CD4-positive, alpha-beta T cell treated with Interleukin-6 for 4 hours (primary cell): ENCODE data around the gene ATP6AP1.
"Not testable (repeated sequence)": the region's sequence is repeated elsewhere in the genome, so short reads cannot be mapped to it uniquely, and the experiment has no call there.

Experiments
- DNase-seq: peaks from one replicate; pipeline ENCODE4 v3.0.0-alpha.2; 2020; ENCODE audit warnings: mixed read lengths

Gene ATP6AP1

GRCh38 chrX:154428176-154429171, at the start of gene ATP6AP1:
ATP6AP1 (plus strand) TSS chrX:154428677; CDS start chrX:154428693, 16 bp downstream.
- peak; percentile 89 for DNase-seq

- DNase-seq: peak; percentile 98
These were observed 49.5 kb upstream of the ATP6AP1 start, which contains the start of gene EMD for GRCh38 chrX:154378799-154379568. EMD (plus strand) TSS chrX:154379295; CDS start chrX:154379485, 190 bp downstream.

- no peak for DNase-seq
These were observed 48.9 kb upstream of the ATP6AP1 start for GRCh38 chrX:154379569-154379951.

GRCh38 chrX:154380153-154380552, 48.3 kb upstream of the ATP6AP1 start:
- DNase-seq: no peak

GRCh38 chrX:154380787-154381186, 47.7 kb upstream of the ATP6AP1 start:
- no peak for DNase-seq

- no peak for DNase-seq
These were observed 47.2 kb upstream of the ATP6AP1 start for GRCh38 chrX:154381271-154381670.

GRCh38 chrX:154382483-154383069, 45.9 kb upstream of the ATP6AP1 start:
- DNase-seq: no peak

- no peak for DNase-seq
These were observed 44.9 kb upstream of the ATP6AP1 start for GRCh38 chrX:154383359-154384283.

GRCh38 chrX:154384284-154384892, 44.1 kb upstream of the ATP6AP1 start:
- no peak for DNase-seq

- not testable (repeated sequence) for DNase-seq
These were observed 40.4 kb upstream of the ATP6AP1 start for GRCh38 chrX:154388094-154388493.

- DNase-seq: not testable (repeated sequence)
These were observed 39.8 kb upstream of the ATP6AP1 start for GRCh38 chrX:154388649-154389048.

- DNase-seq: not testable (repeated sequence)
These were observed 38.4 kb upstream of the ATP6AP1 start for GRCh38 chrX:154389812-154390747.

GRCh38 chrX:154396363-154396762, 32.1 kb upstream of the ATP6AP1 start:
- not testable (repeated sequence) for DNase-seq

GRCh38 chrX:154396973-154397887, 31.2 kb upstream of the ATP6AP1 start:
- peak; percentile 62 for DNase-seq

- peak; percentile 89 for DNase-seq
These were observed 30.4 kb upstream of the ATP6AP1 start, which contains the start of gene RPL10 for GRCh38 chrX:154397888-154398667. RPL10 (plus strand) TSS chrX:154398377; CDS start chrX:154398520, 143 bp downstream.

- peak; percentile 88 for DNase-seq
These were observed 29.6 kb upstream of the ATP6AP1 start for GRCh38 chrX:154398668-154399526.
